GM19035 (cell line): ENCODE data around the gene CDC34.

ENCODE experiments used
- ATAC-seq: cut with Tn5 transposase; IDR thresholded peaks from one replicate; pipeline ENCODE4 v1.9.1; 2021; ENCODE audit not compliant: unreplicated experiment

The CDC34 gene

DNA sequence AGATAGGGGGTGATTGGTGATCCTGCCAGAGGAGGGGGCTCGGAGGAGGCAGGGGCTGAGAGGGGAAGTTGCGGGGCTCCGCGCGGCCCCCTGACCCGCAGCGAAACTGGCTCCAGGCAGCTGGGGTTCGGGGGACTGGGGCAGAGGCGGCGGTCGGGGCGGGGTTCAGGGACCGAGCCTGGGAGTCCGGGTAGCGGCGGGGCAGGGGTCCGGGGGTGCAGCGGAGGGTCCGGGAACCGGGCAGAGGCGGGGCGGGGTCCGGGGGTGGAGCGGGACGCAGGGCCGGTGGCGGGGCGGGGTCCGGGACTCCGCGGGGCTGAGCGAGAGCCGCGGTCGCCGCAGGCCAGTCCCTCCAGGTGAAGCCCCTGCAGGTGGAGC lies 34.1 kb upstream of the CDC34 start:
- no peak for ATAC-seq

DNA sequence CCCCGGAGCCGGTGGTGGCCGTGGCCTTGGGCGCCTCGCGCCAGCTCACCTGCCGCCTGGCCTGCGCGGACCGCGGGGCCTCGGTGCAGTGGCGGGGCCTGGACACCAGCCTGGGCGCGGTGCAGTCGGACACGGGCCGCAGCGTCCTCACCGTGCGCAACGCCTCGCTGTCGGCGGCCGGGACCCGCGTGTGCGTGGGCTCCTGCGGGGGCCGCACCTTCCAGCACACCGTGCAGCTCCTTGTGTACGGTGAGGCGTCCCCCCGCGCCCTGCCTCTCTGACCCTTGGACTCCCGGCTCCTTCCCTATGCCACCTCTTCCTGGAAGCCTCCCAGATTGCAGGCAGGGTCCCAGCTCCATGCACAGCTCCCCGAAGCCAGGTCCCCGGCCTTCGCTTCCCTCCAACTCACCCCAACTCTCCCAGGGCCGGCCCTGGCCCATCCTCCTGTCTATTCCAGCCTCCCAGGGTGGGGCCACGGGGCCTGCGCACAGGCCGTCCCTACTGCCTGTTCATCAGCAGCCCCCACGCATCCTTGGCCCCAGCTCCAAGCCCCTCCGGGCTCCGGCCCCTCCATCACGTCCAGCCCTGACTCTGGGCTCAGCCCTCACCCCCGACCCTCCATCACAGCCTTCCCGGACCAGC lies 33.6 kb upstream of the CDC34 start:
- no peak for ATAC-seq

DNA sequence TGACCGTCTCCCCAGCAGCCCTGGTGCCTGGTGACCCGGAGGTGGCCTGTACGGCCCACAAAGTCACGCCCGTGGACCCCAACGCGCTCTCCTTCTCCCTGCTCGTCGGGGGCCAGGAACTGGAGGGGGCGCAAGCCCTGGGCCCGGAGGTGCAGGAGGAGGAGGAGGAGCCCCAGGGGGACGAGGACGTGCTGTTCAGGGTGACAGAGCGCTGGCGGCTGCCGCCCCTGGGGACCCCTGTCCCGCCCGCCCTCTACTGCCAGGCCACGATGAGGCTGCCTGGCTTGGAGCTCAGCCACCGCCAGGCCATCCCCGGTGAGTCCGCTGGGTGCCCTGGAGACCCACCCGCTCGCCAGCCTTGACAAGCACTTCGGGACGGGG lies 33.1 kb upstream of the CDC34 start:
- no peak for ATAC-seq

DNA sequence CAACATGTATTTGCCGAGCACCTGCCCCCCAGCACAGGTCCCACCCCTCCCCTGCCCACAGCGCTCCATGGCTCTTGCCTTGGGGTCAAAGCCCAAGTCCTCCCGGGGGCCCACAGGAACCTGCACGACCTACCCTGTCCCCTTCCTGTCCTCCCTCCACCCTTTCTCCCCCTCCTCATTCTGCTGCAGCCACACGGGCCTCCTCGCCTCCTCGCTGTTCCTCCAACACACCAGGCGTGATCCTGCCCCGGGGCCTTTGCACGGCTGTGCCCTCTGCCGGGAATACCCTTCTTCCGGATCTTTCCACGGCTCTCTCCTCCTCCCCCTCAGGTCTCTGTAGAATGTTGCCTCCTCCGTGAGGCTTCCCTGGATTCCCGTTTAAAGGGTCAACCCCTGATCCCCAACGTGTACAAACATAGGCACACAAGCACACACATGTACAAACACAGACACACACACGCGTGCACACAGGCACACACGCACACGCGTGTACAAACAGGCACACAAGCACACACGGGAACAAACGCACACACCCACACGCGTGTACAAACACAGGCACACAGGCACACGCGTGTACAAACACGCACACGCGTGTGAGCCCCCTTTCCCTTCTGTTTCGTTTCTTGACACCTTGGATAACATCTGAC lies 32.5 kb upstream of the CDC34 start:
- ATAC-seq, result no peak

DNA sequence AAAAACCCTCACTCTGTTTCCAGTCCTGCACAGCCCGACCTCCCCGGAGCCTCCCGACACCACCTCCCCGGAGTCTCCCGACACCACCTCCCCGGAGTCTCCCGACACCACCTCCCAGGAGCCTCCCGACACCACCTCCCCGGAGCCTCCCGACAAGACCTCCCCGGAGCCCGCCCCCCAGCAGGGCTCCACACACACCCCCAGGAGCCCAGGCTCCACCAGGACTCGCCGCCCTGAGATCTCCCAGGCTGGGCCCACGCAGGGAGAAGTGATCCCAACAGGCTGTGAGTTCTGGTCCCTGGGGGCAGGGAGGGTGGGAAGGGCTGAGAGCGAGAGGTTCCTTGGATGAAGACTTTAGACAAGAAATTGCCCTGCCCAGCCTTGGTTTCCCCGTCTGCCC lies 29.9 kb upstream of the CDC34 start:
- ATAC-seq, result no peak

DNA sequence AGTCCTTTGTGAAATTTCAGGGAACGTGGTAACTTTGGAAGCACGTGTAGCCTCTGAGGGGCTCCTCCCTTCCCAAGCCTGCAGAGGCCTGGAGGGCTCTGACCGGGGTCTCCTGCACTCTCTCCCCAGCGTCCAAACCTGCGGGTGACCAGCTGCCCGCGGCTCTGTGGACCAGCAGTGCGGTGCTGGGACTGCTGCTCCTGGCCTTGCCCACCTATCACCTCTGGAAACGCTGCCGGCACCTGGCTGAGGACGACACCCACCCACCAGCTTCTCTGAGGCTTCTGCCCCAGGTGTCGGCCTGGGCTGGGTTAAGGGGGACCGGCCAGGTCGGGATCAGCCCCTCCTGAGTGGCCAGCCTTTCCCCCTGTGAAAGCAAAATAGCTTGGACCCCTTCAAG lies 26.9 kb upstream of the CDC34 start:
- no peak for ATAC-seq

DNA sequence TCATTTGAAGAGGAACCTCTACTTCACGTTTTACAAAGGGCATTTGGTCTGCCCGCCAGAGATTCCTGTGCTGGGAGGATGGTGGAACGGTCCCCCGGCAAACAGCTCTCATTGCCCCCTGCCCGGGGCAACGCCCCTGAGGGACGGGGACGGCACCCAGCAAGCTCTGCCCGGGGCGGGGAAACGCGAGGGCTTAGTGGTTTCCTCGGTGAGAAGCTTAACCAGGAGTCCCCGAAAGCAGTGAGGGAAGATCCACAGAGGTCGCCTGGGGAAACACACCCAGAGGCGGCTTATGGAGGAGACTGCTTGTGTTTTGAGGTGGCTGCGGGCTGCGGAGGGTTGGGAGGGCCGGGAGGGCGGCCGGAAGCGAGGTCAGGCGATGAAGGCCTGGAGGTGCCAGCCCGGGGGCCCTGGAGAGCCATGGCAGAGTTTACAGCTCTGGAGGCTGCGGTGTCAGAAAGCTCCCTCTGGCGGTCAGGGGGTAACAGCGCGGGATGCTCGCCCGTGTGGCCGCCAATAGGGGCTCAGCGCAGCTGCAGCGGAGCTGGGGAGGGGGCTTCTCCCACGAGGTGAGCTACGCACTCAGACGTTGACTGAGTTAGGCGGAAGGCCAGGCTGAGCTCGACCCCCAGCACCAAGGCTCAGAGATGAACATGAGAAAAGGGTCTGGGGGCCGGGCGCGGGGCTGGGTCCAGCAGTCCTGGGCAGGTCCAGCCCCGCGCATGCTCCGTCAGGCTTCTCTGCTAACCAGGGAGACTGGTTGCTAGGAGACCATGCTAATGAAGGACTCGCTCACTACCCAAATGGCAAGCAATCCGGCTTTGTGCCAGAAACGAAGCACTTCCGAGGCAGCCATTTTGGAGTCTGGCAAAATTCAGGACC lies 24.9 kb upstream of the CDC34 start:
- peak; percentile 66 for ATAC-seq

DNA sequence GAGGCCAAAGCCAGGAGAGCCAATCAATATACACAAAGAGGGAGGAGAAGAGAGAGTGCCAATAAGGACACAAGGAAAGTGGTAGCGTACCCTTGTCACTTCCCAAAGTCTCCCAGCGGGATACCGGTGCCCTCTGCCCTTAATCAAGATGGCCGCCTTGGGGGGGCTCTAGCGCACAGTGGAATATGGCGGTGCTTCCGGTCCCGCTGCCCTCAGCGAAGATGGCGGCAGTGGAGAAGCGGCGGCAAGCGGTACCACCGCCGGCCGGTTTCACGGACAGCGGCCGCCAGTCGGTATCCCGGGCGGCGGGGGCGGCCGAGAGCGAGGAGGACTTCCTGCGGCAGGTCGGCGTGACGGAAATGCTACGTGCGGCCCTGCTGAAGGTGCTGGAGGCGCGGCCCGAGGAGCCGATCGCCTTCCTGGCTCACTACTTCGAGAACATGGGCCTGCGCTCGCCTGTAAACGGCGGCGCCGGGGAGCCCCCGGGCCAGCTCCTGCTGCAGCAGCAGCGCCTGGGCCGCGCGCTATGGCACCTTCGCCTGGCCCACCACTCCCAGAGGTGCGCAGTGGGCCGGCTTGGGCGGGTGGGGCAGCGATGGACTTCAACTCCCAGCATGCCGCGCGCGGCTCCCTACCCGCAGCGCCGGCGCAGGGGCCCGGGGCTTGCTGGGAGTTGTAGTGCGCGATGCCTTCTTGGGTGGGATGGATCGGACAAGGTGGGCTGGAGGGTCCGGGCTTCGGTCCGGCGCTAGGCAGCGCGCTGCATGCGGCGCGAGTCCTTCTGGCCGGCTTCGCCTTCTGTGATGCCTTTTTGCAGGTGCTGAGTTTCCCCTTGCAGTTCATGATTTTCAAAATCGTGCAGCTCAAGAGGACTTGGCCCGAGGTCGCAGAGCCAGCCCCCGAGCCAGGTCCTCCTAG lies 24.0 kb upstream of the CDC34 start, which contains the start of gene TPGS1:
TSS of gene TPGS1 (plus strand) at position 212 of the 918 bp plus-strand sequence. CDS start at position 222, 10 bp downstream.
- peak; percentile 62 for ATAC-seq

DNA sequence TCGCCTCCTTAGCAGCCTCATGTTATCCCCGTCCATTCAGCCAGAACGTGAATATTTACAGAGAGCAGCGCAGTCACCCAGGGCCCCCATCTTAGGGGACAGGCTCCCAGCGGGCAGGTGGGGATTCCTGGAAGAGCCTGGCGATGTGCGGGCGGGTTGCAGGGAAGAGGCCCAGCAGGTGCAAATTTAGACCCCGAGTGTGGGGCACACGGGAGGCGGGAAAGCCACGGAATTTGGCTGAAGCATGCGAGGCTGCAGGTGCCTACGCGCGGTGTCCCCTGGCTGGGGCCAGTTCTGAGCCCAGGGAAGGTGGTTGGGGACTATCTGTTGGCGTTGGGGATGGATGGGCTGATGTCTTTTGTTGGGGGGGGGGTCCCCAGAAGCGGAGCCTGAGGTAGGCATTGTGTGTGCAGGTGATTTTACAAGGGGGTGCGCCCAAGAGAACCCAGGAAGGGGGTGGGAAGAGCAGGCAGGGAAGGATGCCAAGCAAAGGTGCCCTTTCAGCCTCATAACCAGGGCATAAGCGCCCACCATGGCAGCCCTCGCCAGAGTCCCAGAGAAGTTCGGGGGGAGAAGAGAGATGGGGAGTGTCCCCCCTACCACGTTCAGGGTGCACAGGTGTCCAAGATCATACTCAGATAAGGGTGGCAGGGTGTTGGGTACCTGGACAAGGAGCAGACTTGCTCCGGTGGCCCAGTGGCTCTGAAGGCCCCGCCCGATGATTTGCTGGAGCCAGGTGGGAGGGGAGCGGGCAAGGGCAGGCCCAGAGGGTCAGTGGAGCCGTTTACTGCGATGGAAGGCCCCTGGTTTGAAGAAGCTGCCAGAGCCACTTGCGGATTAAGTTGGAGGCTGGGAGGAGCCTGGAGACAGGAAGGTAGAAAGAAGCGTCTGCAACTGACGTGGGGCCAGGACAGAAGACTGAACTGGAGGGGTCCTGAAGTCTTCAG lies 23.1 kb upstream of the CDC34 start:
- ATAC-seq, result no peak

DNA sequence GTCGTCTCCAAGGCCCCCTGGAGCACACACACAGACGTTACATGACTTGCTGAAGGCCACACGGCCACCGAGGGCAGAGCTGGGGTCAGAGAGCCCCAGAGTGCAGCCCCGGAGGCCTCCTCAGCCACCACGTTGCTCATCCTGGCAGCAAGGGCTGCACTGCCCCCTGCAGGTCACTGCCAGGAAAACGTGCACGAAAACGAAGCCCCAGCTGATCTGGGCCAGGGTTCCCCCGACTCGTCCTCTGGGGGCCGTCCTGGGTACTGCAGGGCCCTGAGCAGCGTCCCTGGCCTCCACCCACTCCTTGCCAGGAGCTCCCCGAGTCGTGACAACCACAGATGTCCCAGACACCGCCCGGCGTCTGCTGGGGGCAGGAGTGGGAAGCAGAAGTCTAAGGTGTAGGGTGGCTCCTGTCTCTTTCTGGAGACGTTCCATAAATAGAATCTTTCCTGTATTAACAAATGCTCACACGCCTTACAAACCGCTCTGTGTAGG lies 20.9 kb upstream of the CDC34 start:
- no peak for ATAC-seq

DNA sequence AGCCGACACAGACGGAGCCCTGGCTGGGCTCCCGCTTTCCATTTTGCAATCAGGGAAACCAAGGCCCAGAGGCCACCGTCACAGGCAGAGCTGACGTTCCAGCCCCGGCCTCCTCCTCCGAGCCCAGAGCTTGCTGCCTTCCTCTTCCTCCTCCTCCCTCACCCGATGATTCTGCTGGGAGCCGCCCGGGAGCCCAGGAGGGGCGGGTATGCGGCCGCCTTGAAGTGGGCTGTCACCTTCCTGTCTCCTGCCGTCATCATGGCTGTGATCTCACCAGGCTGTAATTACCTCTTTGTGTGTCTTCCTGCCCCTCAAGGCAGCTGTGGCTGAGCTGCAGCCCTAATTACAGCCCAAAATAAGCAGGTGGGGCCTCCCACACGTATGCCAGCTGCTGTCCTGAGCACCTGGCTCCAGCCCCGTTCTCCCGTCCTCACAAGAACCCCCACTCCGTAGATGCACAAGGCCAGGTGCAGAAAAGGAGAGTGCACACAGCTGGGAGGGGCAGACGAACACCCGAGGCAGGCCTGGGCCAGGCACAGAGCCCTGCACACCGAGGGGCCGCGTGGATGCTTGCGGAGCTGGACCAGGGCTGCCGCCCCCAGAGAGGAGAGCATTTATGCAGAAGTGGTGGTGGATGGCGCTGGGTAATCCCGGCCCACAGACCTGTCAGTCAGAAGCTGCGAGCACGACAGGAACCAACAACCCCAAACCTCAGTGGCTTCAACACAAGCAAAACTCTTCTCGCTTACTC lies 20.3 kb upstream of the CDC34 start:
- ATAC-seq, result no peak

DNA sequence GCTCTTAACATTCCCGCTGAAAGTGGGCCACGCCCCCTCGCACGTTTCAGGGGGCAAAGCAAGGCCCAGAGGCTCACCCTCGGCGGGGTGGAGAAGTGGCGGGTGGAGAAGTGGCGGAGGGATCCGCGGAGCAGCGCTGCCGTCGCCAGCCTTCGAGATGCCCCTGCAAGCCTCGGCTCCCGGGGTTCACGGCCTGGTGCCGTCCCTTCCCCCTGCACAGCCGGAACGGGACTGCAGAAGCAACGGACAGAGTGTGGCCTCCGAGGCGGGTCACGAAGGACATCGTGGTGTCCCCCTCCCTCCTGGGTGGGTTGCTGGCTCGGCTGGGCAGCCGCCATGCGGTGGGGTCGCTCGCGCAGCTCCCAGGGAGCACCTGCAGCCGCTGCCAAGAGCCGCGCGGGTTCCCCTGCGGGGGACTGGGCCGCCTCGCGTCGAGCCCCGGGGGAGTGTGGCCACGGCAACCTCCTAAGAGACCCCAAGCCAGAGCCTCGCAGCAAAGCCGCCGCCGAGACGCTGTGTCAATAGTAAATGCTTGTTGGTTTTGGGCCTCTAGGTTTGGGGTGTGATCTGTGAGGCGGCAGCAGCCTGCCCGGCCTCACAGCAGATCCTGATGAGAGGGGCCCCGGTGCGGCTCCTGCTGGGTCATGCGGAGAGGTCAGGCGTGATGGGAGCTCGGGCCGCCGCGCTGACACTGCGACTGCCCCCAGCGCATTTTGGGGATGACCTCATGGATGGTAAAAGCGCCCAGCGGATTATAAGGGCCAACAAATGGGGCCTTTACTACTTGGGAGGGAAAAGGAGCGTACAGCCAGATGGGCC lies 18.8 kb upstream of the CDC34 start:
- no peak for ATAC-seq

DNA sequence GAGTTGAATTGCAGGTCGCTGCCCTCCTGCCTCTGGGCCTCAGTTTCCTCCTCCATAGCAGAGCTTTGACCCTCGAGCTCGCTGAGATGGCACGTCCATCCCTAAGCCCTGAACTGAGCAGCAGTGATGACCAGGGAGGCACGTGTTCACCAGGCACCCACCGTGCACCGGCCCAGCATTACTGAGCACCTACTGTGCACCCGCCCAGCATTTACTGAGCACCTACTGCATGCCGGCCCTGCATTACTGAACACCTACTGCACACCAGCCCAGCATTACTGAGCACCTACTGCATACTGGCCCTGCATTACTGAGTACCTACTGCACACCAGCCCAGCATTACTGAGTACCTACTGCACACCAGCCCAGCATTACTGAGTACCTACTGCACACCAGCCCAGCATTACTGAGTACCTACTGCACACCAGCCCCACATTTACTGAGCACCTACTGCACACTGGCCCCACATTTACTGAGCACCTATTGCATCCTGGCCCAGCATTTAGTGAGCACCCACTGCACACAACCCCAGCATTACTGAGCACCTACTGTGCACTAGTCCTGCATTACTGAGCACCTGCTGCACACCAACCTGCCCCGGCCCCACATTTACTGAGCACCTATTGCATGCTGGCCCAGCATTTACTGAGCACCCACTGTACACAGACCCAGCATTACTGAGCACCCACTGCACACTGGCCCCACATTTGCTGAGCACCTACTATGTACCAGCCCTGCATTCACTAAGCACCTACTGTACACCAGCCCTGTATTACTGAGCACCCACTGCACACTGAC lies 18.0 kb upstream of the CDC34 start:
- no peak for ATAC-seq

DNA sequence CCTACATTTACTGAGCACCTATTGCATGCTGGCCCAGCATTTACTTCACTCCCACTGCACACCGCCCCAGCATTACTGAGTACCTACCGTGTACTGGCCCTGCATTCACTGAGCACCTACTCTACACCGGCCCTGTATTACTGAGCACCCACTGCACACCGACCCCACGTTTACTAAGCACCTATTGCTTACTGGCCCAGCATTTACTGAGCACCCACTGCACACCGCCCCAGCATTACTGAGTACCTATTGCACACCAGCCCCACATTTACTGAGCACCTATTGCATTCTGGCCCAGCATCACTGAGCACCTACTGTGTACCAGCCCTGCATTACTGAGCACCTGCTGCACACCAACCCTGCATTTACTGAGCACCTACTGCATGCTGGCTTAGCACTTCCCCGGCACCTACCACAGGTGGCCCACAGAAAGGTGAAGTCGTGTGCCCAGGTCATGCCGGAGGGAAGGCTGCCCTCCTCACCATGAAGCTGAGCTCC lies 17.3 kb upstream of the CDC34 start:
- ATAC-seq, result no peak

DNA sequence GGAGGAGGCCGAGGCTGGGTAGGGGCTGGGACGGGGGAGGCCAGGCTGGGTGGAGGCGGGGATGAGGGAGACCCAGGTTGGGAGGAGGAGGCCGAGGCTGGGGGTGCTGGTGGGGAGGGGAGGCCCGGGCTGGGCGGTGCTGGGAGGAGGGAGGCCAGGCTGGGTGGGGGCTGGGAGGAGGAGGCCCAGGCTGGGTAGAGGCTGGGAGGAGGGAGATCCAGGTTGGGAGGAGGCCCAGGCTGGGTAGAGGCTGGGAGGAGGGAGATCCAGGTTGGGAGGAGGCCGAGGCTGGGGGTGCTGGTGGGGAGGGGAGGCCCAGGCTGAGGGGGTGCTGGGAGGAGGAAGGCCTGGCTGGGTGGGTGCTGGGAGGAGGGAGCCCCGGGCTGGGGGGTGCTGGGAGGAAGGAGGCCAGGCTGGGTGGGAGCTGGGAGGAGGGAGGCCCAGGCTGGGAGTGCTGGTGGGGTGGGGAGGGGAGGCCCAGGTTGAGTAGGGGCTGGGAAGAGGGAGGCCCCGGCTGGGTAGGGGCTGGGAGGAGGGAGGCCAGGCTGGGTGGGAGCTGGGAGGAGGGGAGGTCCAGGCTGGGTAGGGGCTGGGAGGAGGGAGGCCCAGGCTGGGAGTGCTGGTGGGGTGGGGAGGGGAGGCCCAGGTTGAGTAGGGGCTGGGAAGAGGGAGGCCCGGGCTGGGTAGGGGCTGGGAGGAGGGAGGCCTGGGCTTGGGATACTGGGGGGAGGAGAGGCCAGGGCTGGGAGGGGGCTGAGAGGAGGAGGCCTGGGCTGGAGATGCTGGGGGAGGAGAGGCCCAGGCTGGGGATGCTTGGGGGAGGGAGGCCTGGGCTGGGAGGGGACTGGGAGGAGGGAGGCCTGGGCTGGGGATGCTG lies 13.6 kb upstream of the CDC34 start:
- ATAC-seq, result no peak

DNA sequence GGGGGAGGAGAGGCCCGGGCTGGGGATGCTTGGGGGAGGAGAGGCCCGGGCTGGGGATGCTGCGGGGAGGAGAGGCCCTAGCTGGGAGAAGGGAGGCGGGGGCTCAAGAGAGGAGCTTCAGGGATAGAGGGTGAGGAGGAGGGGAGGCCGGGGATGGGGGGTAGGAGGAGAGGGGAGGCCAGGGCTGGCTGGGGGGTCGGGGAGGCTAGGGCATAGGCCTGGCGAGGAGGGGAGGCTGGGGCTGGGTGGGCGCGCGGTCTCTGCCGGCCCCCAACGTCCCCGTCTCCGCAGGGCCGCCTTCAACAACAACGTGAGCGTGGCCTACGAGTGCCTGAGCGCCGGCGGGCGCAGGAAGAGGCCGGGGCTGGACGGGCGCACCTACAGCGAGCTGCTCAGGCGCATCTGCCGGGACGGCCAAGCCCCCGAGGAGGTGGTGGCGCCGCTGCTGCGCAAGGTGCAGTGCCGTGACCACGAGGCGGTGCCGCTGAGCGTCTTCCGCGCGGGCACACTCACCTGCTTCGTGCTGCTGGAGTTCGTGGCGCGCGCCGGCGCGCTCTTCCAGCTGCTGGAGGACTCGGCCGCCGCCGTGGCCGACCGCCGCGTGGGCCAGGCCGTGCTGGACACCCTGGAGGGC lies 12.8 kb upstream of the CDC34 start:
- ATAC-seq, result no peak
